NCI-H2081 (cell line): ENCODE data around the gene TEAD1.

Experiments
- DNase-seq, 2 experiments: peaks; one replicate each; lab custom pipeline; 2025; lab: John Stamatoyannopoulos, UW

Gene TEAD1

DNA sequence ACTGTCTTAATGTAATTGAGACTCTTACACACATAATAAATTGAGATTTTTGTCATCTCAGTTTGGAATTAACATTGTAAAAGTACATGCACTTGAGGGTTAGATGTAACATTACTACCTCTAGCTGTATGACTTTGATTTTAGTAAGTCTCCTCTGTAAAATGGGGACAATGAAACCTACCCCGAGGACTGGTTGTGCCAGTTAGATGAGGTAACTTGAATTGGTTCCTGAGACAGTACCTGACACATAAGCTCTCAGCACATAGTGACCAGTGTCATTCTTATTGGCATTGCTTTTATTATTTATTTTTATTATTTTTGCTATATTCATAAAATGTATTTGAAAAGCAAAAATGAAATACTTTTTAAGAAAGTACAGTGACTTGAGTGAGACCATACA is 114.8 kb downstream of the TEAD1 start:
- DNase-seq, result no peak

DNA sequence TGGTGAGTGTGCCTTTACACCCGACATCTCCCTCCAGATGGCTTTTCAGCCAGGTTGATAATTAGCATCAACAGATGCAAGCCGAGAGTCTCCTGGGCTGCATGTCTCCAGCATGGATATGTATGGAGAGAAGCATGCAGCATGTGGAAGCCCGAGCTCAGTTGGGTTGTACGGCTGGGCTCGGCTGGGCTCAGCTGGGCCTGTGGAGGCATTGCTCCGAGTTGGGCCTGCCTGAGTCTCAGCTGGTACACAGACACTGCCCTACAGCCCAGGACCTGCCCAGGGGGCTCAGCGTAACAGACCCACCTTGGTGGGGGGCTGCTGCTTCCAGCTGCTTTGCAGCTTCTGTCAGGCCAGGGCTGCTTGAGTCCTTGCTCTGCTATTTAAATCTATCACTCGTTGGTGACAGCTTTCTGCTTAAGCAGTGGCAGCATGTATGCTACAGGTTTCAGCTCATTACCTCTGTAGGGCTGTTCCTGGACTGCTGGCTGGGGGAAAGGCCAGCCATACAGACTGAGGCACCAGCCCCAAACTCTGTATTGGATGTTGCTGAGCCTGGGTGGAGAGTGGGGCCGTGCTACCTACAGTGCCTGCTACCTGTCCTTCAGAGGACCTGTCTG is 115.5 kb downstream of the TEAD1 start:
- peak in 1 of 2 experiments; percentile 16 for DNase-seq

DNA sequence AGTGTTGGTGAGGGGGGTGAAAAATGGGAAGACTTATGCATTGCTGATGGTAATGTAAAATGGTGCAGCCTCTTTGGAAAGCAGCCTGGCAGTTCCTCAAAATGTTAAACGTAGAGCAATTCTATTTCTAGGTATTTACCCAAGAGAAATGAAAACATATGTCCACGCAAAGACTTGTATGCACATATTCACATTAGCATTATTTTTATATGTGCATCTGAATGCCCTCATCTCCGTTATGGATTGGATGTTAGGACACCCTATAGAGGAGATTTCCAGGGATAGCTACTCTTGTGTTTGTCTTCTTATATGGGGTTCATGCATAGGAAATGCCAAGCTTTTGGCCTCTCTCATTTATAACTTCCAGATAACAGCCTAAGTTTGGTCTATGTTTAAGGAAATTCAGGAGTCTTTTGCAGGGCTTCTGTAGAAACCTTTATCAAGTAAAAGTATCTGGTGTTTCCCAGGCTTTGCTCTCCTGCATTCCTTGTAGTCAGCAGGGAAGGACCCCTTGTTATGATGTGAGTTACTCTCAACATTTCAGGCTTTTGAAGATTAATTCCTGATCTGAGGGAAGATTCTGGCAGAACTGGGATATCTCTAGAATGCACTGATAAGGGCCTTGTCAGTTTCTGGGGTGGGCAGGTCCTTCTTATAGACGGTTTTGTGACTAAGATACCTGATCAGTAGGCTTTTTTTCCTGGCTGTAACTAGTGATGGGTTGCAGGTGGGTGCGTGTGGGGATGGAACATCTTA is 116.8 kb downstream of the TEAD1 start:
- no peak for DNase-seq

DNA sequence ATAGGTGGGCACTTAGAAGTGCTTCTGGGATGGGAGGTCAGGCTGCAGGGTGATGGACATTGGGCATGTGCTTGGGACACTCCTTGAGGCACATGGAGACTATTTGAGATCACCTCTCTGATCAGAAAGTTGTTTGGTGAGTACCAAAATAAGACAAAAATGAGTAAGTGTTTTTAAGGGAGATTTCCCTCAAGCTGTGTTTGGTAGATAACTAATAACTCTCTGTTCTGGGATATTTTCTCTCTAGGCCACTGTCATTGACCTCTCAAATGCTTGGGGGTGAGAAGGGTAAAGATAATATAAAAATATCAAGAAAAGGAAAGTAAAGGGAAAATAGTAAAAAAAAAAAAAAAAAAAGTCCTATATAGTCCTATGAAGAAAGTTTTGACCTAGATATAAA is 117.8 kb downstream of the TEAD1 start:
- no peak for DNase-seq

DNA sequence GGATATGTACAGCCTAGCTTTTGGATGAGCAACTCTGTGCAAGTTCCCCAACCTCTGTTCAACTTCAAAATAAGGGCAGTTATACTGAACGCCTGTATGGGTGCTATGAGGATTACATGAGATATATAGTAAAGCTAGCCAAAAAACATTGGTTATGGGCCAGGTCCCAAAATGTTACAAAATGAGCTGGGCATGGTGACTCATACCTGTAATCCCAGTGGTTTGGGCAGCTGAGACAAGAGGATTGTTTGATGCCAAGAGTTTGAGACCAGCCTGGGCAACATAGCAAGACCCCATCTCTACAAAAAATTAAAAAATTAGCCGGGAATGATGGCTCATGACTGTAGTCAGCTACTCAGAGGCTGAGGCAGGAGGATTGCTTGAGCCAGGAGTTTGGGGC is 118.4 kb downstream of the TEAD1 start:
- DNase-seq, result no peak

DNA sequence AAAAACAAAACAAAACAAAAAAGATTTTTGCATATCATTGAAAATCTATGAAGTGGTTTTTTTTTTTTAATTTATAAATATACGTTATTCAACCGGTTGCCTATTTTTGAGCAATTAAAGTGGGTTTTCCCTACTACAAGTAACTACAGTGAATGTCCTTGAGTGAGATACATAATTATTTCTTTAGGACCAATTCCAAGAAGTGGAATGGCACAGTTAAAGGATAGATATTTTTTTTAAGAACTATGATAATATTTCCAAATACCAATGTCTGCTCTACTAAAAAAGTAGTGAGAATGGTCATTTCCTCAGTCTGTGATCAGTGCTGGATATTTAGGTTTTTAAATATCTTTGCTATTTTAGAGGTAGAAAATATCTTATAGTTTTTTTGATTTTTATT is 118.8 kb downstream of the TEAD1 start:
- DNase-seq, result no peak

DNA sequence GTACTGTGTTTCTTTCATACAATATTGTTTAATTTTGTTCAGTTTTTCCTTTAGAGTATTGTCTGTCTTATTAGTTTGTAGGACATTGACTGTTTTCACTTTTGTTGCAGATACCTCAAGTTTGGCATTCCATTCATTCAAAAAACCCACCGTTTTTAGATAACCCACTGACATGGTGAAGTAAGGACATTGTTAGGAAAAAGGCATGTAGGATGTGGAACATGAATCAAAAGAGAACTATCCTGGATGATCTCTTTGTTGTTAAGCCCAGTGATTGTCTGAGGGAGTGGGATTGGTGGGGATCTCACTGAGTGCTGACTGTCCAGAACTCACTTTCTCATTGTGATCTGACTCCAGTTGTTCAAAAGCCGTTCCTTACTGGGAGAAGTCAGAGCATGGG is 119.3 kb downstream of the TEAD1 start:
- DNase-seq, result no peak

DNA sequence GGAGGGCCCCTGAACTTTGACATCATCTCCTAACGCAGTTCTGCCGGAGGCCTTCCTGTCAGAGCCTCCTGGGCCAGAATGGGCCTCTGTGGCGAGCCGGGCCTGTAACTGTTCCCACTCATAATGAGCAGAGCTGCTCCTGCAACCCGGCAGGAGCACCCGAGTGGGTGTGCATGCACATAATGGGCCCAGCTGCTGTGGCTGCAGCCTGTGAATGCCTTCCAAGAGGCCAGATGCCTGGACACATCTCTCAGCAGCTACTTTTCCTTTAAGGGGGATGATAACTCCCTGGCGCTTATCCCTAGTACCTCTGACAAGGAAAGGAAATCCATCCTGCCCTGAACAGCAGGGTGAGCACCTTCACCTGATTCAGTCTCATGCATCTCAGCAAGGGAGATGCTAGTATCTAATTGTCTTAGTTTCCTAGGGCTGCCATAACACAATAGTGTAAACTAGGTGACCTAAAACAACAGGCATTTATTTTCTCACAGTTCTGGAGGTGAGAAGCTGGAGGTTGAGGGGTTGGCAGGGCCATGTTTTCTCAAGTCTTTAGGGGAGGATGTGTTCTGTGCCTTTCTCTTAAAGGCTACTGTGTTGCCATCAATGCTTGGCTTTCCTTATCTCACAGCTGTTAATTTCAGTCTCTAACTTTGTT is 120.5 kb downstream of the TEAD1 start:
- no peak for DNase-seq

DNA sequence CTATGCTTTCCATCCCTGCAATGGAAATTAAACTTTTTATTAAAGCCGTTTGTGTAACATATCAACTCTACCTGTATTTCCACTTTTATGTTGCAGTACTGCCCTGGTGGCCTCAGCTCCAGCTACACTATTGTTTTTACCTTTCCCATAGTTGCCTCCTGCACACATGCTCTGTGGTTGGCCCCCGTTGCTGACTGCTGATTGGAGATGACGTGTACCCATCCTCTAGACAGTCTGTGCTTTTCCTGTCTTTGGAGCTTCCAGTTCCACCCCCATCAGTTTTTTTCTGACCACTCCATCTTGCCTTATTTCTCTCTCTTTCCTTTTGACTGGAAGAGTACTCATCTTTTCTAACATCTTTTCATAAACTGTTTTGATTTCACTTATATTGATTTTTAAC is 123.8 kb downstream of the TEAD1 start:
- DNase-seq, result no peak

DNA sequence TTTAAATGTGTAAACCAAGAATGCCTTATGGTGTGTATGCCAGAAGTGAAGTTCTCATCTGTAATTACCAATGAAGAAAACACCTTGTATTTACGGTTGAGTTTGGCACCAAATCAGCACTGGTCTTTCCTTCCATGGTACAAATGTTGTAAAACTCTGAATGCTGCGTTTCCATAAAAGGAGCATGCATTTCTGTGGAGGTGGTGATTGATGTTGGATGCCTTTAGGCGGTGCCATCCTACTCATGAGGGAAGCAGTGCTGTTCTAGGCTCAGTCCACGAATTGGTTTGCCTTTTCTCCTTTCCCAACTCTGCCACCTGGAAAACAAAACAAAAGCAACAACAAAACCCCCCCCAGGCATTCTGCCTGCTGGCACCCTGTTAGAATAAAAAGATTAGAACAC is 124.4 kb downstream of the TEAD1 start:
- DNase-seq, result peak in 1 of 2 experiments; percentile 26

DNA sequence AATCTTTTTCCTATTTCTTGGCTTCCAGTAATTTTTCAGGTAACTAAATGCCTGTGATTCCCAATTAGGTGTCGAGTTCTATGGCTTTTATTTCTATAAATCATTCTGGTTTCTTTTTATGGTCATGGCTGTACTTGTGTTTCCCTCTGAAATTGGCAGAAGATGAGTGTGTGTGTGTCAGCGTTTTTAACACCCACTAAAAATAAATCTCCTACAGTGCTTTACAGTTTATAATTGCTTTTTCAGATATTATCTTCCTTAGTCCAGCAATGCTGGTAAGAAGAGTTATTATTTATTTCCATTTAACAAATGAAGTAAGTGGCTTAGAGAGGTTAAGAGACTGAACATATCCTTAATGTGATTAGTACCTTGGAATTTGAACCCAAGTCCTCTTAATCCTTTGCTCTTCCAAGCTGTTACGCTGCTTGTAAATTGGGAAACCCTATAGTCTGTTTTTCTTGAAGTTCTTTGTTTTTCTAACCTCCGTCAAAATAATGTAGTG is 125.2 kb downstream of the TEAD1 start:
- peak in 1 of 2 experiments; percentile 36 for DNase-seq

DNA sequence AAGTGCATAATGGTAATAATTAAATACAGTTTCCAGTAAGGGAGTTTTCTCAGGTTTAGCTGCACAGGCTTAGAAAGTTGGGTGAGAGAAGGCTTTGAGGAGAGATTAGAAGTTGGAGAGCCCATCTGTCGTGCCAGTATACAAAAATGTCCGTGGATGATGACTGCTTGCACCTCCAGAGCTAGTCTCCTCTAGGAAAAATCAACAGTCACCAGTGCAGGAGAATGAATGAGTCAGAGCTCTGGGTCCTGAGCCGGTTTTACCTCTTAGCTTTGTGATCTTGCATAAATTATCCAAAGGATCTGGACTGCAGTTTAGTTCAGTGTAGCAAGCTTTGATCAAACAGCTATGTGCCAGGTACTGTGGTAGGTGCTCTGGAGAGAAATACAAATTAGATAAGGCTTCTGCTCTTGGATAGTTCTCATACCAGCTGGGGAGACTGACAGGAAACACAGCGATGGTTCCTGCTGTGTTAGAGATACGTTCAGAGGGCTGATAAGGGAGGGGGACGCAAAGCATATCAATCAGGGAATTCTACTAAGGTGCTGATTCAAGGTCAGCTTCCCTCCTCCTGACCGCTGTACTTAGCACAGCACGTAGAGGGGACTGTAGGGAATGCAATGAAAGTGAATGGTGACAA is 125.9 kb downstream of the TEAD1 start:
- DNase-seq, result peak; percentile 10 to 80

DNA sequence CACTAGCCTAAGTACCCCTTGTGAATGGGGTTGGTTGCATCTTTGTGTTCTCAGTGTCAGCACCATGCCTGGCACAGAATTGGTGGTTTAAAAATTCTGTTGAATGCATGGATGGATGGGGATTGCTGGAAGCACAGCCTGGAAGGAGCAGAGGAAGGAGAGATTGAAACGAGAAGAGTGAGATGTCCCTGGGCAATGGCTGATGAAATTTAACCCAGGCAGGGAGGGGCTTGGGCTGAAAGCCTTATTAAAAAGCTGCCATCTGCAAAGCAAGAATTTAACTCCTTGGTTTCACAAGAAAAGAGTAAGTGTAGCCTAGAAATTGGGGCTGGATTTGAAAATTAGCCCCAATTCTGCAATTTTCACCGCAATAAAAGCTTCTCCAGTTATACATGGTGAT is 126.7 kb downstream of the TEAD1 start:
- peak in 1 of 2 experiments; percentile 10 for DNase-seq

DNA sequence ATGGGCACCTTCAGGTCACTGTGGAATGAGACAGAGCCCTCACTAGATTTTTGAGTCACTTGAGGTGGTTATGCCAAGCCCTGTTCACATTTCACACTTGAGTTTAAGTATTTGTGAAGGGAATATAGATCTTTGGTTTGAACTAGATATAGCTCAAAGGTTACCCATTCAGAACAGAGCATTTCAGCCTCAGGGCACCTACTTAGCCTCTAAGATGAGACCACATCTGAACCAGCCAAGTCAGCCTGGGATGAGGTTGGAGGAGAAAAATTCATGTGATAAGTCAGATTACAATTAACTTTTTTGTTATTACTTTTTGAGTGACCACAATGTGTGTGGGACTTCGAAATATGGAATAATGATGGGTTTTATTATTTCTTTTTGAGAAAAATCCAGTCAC is 127.8 kb downstream of the TEAD1 start:
- peak in 1 of 2 experiments; percentile 14 for DNase-seq

DNA sequence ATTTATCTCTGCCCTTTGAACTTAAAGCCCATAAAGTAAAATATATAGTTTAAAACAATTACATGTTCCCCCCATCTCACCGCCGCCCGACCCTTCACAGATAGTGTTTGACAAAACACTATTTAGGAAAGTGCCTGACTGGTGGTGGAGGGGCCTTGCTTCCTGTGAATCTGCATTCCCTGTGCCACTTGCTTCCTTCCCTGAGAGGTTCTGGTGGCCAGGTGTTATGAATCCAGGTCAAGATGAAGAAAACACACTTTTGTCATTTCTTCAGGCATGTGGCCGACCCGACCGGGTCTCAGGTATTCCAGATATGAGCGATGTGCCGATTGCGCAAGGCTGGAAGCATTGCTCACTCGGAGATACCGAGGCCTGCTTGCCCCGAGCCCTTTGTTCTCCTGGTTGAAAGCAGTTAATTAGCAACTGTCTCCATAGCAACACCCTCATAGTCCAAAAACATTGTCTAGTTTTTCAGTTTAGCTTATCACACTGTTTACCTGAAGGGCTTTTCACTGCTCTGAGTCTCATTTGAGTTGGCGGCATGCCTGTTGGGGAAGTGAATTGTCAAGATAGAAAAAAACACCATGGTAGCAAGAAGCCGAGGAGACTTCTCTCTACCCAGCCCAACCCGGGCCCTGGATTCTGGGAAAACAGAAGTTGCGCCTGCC is 128.3 kb downstream of the TEAD1 start:
- peak; percentile 94 to 99 for DNase-seq

DNA sequence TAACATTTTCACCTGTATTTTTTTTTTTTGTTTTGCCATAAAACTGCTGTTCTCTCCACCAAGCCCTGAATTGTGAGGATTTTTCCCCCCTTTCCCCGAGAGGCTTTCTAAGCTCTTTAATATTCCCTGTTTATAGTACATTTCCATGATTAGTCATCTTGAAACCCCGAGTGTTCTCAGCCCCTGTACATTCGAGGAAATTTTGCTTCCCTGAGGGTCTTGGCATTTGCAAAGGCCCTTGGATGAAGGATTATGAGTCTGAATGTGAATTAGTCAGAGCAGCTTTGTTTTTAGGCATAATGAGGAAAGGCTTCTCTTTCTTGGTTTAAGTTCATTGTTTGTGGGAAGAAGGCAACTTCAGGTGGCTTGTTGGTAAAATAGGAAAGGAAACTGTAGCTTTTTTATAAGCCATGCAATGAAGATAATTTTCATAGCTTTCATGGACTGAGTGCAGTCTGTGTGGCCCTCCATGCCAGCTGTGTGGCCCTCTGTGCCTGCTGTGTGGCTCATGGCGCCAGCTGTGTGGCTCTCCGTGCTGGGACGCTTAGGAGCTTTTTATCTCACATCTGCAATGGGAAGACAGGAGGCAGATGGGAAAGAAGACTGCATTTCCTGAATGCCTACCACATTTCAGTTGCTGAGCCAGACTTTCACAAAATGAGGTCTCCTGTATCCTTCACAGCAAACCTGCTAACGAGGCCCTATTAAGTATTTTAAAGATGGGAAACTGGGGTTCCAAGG is 129.0 kb downstream of the TEAD1 start:
- DNase-seq, result peak; percentile 13 to 45

DNA sequence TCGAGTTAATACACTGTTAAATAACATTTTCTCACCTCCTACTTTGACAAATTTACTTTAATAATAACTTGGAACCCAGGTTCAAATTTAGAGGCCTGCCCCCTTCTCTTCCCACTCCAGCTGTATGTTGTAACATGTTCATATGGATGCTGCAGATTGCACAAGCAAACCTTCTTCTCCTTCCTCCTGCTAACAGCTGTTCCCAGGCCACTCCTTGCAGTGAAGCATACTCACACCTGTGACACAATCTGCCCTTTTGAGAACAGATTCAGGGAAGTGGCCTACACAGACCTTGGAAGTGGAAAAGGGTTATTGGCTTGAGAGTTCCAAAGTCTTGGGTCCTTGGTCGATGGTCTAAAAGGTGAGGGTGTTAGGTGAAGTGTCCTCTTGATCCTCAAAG is 131.9 kb downstream of the TEAD1 start:
- DNase-seq, result no peak

DNA sequence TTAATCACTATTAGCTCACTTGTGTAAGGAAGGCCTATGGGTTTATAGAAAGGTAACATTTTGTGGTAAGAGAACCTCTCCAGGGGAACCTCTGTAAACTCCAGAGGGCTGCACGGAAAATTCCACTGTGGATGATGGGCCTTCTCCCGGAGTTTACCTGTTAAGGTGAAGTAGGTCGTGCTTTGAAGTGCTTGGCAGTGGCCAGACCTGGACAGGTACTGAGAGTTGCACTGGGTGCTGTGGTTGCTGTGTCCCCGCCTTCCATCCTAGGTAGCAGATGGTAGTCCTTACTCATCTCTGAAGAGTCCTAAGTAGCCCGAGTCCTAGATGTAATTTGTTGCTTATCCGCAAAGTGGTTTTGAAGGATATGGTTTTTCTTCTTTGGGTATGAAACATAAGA is 133.4 kb downstream of the TEAD1 start:
- DNase-seq, result no peak

DNA sequence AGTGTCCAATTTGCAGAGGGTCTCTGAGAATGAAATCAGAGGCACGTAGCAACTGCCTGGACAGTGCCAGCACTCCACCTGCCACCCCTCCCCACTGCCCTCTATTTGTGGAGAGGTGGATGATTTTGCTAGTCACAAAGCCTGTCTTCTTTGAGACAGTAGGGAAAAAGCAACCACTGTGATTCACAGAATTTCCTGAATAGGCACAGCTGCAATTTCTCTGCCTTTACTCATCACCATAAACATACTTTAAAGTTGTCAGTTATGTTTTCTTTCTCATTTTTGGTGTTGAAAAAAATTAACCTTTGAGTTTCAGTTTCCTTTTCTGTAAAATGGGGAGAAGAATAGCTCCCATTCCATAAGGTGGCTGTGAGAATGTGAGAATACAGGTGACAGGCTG is 134.3 kb downstream of the TEAD1 start:
- DNase-seq, result peak in 1 of 2 experiments; percentile 8

DNA sequence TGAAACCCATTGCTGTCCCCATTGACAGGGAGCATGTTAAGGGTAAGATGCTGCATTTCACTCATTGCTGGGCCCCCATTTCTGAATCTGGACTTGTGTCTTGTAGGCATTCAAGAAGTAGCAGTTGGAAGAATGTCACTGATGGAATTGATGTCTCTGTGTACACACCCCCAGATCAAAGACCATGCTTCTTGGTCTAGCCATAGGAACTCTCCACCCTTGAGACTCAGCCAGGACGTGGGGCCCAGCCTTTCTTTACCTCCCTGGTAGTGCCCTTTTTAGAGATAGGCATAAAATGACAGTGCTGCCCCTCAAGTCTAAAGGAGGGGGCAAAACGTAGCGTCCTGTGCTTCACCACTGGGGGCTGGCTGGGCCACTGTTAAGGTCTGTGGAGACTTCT is 135.1 kb downstream of the TEAD1 start:
- DNase-seq, result no peak

DNA sequence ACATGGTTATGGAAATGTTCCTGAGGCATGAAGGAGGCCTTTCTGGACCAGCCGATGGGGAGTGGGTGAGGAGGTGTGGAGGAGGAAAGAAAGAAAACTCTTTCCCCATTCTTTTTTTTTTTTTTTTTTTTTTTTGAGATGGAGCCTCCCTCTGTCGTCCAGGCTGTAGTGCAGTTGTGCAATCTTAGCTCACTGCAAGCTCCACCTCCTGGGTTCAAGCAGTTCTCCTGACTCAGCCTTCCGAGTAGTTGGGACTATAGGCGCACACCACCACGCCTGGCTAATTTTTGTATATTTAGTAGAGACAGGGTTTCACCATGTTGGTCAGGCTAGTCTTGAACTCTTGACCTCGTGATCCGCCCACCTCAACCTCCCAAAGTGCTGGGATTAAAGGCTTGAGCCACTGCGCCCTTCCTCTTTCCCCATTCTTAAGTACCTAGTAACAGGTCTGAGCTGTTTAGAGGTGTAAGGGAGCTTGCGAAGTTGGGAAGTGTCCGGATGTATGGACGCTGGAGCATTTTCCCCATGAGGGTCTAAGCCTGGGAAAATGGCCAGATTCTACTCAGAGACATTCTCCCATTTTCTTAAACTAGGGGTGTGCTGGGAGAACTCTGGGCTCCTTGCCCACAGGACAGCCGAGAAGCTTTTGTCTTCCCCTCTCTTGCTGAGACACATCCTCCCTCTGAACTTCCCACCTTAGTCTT is 135.8 kb downstream of the TEAD1 start:
- no peak for DNase-seq
